CD4-positive, alpha-beta T cell treated with Interleukin-4 for 1 hour (primary cell): ENCODE measurements around the gene SOX1.

Experiments
- DNase-seq, 2 donors: peaks; one replicate each; pipeline ENCODE4 v3.0.0-alpha.2; 2020 to 2022

The SOX1 gene

DNA sequence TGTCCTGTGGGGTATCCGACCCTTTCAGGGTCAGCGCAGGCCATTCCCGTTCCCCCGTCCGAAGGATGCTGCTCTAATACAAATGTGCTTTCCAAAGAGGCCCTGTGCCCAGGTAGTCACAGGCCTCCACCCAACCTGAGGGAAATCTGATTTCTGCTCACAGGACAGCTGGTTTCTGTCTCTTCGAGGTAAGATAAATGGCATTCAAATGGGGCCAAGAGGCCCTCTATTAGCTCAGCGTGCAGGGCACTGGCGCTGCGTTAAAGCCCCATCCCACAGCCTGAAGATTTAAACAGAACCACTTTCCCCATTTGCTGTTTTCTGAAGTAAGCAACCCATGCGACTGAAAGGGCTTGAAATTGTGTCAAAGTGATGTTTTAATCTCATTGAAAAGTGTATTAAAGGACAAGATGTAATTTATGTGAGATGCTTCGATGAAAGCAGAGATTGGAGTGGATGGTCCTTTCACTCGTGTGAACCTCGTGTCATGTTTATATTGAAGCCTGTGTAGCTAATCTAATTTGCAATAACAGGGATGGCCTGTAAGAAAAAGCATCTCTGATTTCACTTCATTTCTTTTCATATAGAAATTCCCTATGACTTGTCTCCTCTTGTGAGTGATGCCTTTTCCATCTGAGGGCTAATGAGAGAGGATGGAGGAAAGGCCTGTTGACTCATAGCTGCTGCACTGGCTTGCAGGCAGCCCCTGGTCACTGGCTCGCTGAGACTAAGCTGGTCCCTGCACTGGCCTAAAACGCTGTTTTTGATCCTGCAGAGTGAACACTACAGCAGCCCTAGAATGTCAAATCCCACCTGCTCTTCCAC is 7.3 kb upstream of the SOX1 start:
- DNase-seq: no peak

- no peak for DNase-seq
These were observed 6.6 kb upstream of the SOX1 start for GRCh38 chr13:112060282-112060830.

GRCh38 chr13:112060899-112061366 is 6.0 kb upstream of the SOX1 start:
- DNase-seq: no peak

DNA sequence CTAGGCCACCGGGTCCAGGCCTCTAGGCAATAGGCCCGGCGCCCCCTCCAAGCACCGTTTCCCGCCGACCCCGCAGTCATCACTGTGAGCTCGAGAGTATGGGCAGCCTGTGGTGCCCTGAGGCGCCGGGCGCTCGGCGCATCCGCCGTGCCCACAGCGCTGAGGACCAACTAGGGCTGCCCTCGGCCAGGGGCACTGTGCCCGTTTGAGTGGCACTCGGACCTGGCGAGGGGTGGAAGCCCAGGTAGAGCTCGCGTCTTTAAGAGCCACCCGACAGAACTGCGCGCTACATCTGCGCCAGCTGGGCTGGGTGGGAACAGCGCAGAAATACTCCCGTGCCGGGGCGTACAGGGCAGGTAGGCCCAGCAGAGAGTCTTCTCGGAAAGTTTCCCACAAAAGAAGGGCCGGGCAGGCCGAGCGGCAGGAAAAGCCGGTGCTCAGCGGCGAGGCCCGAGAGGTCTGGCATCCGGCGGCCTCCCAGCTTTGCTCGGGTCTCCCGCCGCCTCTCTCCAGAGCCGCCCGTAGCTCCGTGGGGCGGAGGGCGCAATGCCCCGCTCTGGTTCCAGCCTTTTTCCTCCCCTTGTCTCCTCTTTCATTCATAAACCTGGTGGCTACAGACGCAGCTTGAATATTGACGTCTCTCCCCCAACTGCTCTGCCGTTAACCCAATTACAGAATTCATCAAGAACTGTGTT is 5.4 kb upstream of the SOX1 start:
- no peak for DNase-seq

DNA sequence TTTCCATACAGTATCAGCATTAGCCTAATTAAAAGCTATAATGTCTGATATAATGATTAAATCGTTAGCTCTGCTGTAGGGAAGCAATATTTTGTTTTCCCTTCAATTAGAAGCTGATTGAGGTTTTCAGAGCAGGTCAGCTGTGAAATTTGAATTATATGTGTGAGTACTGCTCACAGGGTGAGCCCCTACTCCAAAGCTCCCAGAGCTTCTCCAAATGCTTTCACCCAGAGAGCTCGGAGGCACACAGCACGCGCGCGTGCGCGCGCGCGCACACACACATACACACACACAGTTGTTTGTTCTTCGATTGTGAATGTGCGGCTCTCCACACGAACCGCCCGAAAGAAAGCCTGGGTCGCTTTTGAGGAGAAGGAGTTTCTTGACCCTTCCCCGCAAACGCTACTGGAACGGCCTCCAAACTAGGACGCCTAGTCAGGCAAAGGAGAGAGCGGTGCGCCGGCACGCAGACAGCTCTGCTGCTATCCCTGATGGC is 4.8 kb upstream of the SOX1 start:
- no peak for DNase-seq

DNA sequence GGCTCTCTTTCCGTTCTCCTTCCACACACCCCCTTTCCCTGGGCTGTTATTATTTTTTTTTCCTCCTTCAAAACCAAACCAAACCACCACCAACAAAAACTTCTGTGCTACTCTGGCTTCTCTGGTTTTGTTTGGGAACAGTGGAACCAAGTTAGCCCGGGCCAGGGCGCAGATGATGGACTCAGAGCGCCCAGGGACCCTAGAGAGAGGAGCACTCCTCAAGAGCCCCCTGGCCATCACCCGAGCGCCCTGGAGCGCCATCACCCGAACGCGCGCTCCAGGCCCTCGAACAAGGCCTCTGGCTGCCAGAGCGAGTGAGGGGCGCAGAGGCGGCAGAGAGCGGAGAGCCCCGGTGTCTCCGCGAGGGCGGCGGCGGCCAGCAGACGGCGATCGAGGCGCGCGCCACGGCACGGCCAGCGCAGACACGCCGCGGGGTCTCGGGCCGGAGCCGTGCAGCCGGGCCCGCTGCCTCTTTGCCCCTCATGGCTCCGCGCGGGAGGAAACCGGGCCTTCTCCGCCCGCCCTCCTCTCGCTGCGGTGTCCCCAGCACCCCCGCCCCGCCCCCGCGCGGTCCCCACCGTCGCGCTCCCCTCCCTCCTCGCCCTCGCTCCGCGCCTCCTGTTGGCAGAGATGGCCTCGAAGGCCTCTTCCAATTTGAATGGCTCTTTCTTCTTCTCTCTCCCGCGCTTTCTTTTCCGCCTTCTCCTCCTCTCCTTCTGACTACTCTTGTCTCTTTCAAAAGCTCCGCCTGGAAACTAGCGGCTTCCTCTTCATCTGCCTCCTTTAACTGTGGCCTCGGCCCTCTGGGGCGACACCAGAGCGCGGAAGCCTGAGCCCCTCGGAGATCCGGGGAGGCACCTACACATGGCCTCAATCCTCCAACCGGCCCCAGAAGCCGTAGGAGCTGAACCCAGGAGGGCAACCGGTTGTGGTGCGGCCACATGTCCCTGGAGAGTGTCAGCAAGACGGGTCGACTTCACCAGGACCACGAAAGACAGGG is 4.1 kb upstream of the SOX1 start:
- no peak for DNase-seq

DNA sequence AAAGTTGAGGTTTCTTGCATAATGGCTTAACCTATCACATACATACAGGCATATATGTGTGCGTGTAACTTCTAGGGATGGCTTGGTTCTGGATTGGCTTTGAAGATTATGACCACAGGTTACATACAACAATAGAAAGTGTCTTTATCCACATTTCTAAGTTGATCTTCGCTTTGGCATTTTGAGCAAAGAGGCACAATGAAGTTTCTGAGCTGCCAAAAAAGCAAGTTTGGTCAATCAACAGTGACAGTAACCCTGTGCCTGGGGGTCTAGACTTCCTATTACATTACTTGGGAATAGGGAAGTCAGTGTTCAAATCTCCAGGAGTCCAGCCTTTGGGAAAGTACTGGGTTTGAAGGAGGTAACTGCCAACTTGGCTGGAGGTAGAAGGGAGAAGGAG is 3.1 kb upstream of the SOX1 start:
- DNase-seq: no peak

DNA sequence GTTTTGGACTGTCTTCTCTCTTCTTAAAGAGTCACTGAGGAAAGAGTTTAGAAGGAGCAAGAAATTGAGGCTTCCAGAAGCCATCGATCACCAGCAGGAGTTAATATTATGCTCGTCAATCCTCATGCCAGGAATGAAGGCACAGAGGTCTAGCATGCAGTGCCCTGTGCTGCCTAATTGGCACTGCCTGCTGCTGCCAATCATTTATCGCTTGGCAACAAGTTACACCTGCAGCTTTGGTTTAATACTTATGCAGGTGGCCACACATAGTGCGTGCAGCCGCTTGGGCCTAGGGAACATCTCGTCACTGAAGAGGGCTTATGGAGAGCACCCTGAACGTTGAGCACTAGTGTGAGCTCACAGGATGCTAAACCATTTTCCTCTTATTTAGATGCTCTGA is 2.7 kb upstream of the SOX1 start:
- DNase-seq: no peak

- no peak for DNase-seq
These were observed 1.5 kb upstream of the SOX1 start for GRCh38 chr13:112065521-112065866.

DNA sequence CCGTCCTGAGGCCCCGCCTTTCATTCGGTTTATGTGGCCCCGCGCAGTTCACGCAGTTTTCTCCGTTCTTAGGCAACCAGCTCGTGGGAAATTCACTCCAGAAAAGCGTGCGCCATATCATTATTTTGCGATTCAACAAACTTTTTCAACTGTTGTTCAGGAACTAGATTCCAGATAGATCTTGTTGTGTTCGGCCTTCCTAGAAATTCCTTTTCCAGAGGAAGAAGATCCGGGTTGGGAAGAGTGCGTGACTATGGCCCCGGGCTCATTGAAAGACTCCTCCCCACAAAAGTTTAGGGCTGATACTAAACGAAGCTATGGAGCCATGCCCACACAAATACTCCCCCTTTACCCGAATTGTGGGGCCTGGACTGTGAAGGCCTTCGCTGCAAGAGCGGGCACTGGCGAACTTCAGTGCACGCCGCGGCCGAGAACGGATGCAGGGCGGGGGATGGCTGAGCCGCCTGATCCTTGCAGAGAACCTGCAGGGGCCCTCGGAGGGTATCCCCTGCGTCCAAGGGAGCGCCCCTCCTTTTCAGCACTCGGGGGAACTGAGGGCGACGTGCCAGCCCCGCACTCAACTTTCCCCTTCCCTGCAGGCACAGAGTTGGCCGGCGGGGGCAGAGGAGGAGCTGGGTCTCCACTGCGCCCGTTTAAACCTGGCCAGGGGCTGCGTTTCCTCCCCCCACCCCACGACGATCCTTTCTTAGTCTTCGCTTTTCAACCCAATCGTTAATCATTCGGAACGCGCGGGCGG is 904 bp upstream of the SOX1 start:
- DNase-seq: no peak

DNA sequence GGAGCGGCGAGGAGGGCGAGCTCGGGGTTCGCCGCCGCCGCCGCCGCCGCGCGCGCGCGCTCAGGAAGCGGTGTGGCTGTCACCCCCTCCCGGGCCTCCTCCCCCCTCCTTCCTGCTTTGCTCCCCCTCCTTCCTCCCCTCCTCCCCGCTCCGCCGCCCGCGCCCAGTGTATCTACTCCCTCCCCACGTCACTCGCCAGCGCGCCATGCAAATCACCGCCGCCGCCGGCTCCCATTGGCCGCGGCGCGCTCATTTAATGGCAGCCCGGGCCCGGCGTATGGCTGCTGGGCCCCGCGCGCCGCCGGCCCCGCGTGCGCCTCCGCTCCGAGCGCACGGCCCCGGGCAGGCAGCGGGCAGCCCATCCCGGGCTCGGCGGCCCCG is 335 bp upstream of the SOX1 start:
- DNase-seq: peak; percentile 54 to 60

DNA sequence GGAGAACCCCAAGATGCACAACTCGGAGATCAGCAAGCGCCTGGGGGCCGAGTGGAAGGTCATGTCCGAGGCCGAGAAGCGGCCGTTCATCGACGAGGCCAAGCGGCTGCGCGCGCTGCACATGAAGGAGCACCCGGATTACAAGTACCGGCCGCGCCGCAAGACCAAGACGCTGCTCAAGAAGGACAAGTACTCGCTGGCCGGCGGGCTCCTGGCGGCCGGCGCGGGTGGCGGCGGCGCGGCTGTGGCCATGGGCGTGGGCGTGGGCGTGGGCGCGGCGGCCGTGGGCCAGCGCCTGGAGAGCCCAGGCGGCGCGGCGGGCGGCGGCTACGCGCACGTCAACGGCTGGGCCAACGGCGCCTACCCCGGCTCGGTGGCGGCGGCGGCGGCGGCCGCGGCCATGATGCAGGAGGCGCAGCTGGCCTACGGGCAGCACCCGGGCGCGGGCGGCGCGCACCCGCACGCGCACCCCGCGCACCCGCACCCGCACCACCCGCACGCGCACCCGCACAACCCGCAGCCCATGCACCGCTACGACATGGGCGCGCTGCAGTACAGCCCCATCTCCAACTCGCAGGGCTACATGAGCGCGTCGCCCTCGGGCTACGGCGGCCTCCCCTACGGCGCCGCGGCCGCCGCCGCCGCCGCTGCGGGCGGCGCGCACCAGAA is 1.1 kb downstream of the SOX1 start:
- DNase-seq: no peak

DNA sequence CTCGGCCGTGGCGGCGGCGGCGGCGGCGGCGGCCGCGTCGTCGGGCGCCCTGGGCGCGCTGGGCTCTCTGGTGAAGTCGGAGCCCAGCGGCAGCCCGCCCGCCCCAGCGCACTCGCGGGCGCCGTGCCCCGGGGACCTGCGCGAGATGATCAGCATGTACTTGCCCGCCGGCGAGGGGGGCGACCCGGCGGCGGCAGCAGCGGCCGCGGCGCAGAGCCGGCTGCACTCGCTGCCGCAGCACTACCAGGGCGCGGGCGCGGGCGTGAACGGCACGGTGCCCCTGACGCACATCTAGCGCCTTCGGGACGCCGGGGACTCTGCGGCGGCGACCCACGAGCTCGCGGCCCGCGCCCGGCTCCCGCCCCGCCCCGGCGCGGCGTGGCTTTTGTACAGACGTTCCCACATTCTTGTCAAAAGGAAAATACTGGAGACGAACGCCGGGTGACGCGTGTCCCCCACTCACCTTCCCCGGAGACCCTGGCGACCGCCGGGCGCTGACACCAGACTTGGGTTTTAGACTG is 1.7 kb downstream of the SOX1 start:
- DNase-seq: no peak

- no peak for DNase-seq
These were observed 2.3 kb downstream of the SOX1 start for GRCh38 chr13:112069061-112069844.

GRCh38 chr13:112069845-112070251 is 2.9 kb downstream of the SOX1 start:
- DNase-seq: no peak

DNA sequence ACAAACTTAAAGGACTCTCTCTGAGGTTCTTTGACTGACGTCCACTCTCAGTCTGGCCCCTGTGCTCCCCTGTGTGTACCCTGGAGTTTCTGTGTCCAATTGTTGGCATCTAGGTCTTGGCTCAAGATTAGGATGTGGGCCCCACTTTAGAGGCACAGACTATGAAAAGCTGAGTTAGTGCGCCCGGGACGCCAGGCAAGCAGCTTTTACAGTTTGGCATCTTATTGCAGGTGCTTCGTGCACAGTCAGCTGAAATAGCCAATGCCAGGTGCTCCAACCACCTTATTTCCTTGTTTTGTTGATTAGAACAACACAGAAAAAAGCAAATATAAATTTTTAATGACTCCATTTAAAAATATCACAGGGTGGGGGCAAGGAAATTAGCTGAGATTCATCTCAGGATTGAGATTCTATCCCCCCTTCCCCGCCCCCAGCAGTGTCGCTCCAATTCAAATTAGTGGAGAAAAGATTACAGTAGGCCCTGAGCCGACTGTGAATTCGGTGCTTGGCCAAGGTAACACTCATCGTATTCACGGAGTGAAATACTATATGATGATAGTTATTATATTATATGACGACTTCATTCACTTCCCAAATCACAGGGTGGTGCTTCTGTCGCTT is 4.3 kb downstream of the SOX1 start:
- DNase-seq: no peak

DNA sequence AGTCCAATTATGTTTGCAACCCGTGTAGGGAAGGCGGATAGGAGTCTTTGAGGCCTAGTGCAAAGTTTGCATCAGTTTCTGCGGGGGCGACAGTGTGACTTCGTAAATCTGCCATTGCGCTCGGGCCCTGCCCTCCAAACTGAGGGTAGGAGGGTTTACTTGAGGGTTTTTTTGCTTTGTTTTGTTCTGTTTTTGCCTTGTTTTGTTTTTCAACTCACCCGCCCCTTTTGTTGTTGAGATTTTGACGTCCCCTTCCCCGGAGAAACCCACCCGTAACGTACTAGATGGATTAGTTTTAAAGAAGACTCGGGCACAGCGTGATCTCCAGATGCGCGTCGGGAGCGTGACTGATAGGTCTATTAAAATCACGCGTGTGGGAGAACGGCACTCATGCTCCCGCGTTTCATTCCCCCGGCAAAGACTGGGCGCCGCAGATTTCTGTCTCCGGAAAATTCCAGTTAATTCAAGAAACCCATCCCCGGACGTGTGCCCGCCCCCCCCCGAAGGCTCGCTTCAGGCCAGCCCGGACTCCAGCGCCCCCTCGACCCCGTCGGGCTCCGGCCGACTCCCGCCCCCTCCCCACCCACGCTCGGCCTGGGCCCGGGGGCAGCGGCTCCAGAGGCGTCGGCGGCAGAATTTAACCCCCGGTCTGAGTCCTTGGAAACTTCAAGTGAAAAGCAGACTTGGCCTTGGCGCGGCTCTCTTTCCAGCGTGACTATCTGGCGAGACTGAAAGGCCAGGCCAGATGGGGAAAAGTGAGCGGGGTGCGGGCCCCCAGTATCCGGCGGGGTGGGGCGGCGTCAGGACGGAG is 5.0 kb downstream of the SOX1 start:
- no peak for DNase-seq

- DNase-seq: no peak
These were observed 5.7 kb downstream of the SOX1 start for GRCh38 chr13:112072534-112073244.
